Inflammatory macrophage treated with lipopolysaccharide for 1 hour (primary cell): ENCODE data around the gene LOXL1.

ENCODE experiments used
- DNase-seq, 2 donors: peaks; one replicate each; pipeline ENCODE4 v3.0.0-alpha.2; 2020 to 2022

The LOXL1 gene

GRCh38 chr15:73899197-73900094 lies 26.8 kb upstream of the LOXL1 start:
- DNase-seq, result no peak

- DNase-seq, result no peak
Measured at GRCh38 chr15:73900095-73900712, 26.1 kb upstream of the LOXL1 start.

GRCh38 chr15:73901126-73901810 lies 25.0 kb upstream of the LOXL1 start:
- DNase-seq, result no peak

GRCh38 chr15:73902121-73903020 lies 23.9 kb upstream of the LOXL1 start:
- DNase-seq, result no peak

- no peak for DNase-seq
Measured at GRCh38 chr15:73904026-73904815, 22.0 kb upstream of the LOXL1 start.

- DNase-seq, result no peak
Measured at GRCh38 chr15:73905225-73905827, 20.9 kb upstream of the LOXL1 start.

- peak in 1 of 2 donors; percentile 10 for DNase-seq
Measured at GRCh38 chr15:73906346-73907034, 19.8 kb upstream of the LOXL1 start.

GRCh38 chr15:73907035-73907408 lies 19.2 kb upstream of the LOXL1 start:
- peak in 1 of 2 donors; percentile 21 for DNase-seq

- DNase-seq, result peak; percentile 54 to 88
Measured at GRCh38 chr15:73908030-73908821, 18.0 kb upstream of the LOXL1 start.

- no peak for DNase-seq
Measured at GRCh38 chr15:73908822-73909122, 17.5 kb upstream of the LOXL1 start.

GRCh38 chr15:73909651-73910050 lies 16.6 kb upstream of the LOXL1 start:
- no peak for DNase-seq

GRCh38 chr15:73910522-73911303 lies 15.5 kb upstream of the LOXL1 start:
- no peak for DNase-seq

GRCh38 chr15:73912030-73912596 lies 14.1 kb upstream of the LOXL1 start:
- no peak for DNase-seq

- DNase-seq, result no peak
Measured at GRCh38 chr15:73914145-73914544, 12.1 kb upstream of the LOXL1 start.

- no peak for DNase-seq
Measured at GRCh38 chr15:73915082-73915481, 11.2 kb upstream of the LOXL1 start.

GRCh38 chr15:73918784-73919183 lies 7.5 kb upstream of the LOXL1 start:
- DNase-seq, result no peak

GRCh38 chr15:73919706-73920105 lies 6.6 kb upstream of the LOXL1 start:
- no peak for DNase-seq

GRCh38 chr15:73921254-73921925 lies 4.9 kb upstream of the LOXL1 start:
- no peak for DNase-seq
